ENCODE data around the gene RYR2. TPM values are rescaled to one million over a fixed set of nuclear protein-coding genes. Genes with fewer than 3 reads are reported as not detected.

Gene RYR2
- total and polyA plus RNA-seq, 2 of the 8 experiments (the other 6 are each of a cell fraction or from before 2014, with no cell fraction given) = 1.3 to 4.4 TPM

- TF ChIP-seq SIN3A (conservative IDR thresholded peaks at IDR 0.05 in 1 of 2, IDR thresholded peaks at IDR 0.05 in 1 of 2; ENCODE audit: low read depth in 1 of 2, low read length in 2 of 2) = no peak
- no peak for TF ChIP-seq EZH2 (IDR thresholded peaks at IDR 0.05; ENCODE audit: low read depth, low read length, severe bottlenecking)
- TF ChIP-seq TEAD4 (IDR thresholded peaks at IDR 0.05; ENCODE audit: low read depth, low read length) = no peak
- TF ChIP-seq CBX5 (IDR thresholded peaks at IDR 0.05; ENCODE audit: low read depth, low read length) = no peak
- TF ChIP-seq POLR2AphosphoS5 (IDR thresholded peaks at IDR 0.05; ENCODE audit: low read depth, low read length) = no peak
- no peak for TF ChIP-seq BCL11A (IDR thresholded peaks at IDR 0.05; ENCODE audit: low read depth in 2 of 2, low read length in 2 of 2)
- TF ChIP-seq SP1 (IDR thresholded peaks at IDR 0.05; ENCODE audit: low read depth, low read length) = no peak
These were observed 749.6 kb downstream of the RYR2 start (continued) for GRCh38 chr1:237791592-237791991.
